GM23338 (cell line): Measurements from ENCODE around the gene CHRM1. TPM values are rescaled to one million over a fixed set of nuclear protein-coding genes. Genes with fewer than 3 reads are reported as not detected.

Source experiments
- CREB1 ChIP-seq: fragments of 250-450 bp; sonication (Bioruptor Pico); IDR thresholded peaks from 2 replicates; pipeline ENCODE4 v1.5.0; 2020; ENCODE audit warnings: low read depth, mild to moderate bottlenecking, moderate library complexity
- EZH2 ChIP-seq: fragments of 200-600 bp; sonication (generic); IDR thresholded peaks from one replicate; pipeline ENCODE4 v1.8.0; 2017; ENCODE audit warnings: antibody characterized with exemption, mild to moderate bottlenecking, low read depth; ENCODE audit not compliant: unreplicated experiment
- EZH2phosphoT487 ChIP-seq: fragments of 200-600 bp; sonication (generic); IDR thresholded peaks from one replicate; pipeline ENCODE4 v1.8.1; 2018; ENCODE audit warnings: antibody characterized with exemption; ENCODE audit not compliant: unreplicated experiment
- JUNB ChIP-seq: IDR thresholded peaks from one replicate; pipeline ENCODE4 v1.6.1; 2016; ENCODE audit warnings: antibody characterized with exemption; ENCODE audit not compliant: unreplicated experiment
- NANOG ChIP-seq: IDR thresholded peaks from 2 replicates; pipeline ENCODE4 v1.6.1; 2016; ENCODE audit warnings: antibody characterized with exemption, borderline replicate concordance
- POLR2AphosphoS5 ChIP-seq: IDR thresholded peaks from 2 replicates; pipeline ENCODE4 v1.6.1; 2016; ENCODE audit warnings: antibody characterized with exemption, low read depth
- STAT1 ChIP-seq: IDR thresholded peaks from one replicate; pipeline ENCODE4 v1.6.1; 2016; ENCODE audit warnings: antibody characterized with exemption; ENCODE audit not compliant: unreplicated experiment
- ZNF114 ChIP-seq: fragments of 250-450 bp; sonication (Bioruptor Pico); IDR thresholded peaks from 2 replicates; pipeline ENCODE4 v1.5.0; 2020; ENCODE audit warnings: mild to moderate bottlenecking, moderate library complexity
- ZNF331 ChIP-seq: fragments of 250-450 bp; sonication (Bioruptor Pico); IDR thresholded peaks from 2 replicates; pipeline ENCODE4 v1.5.0; 2020; ENCODE audit warnings: low read depth, mild to moderate bottlenecking, moderate library complexity
- ZNF462 ChIP-seq: fragments of 250-450 bp; sonication (Bioruptor Pico); IDR thresholded peaks from 2 replicates; pipeline ENCODE4 v1.5.0; 2020; ENCODE audit warnings: mild to moderate bottlenecking, moderate library complexity
- polyA plus RNA-seq: library from polyadenylated mRNA; unstranded; fragments of >200 nt; fragmentation: Nextera tagmentation; extraction: Ambion mirVana; gene quantifications from 2 replicates; pipeline ENCODE4 v1.2.1, GENCODE V29; 2016
- total RNA-seq: library from RNA; depleted of rRNA; stranded (reverse); fragments of >200 nt; shearing (Covaris generic); gene quantifications from 2 replicates; pipeline ENCODE4 v1.2.3, GENCODE V29; 2014
- TF ChIP-seq, protein P1 (sequence below): IDR thresholded peaks from one replicate; pipeline ENCODE4 v1.6.1; 2018; ENCODE audit warnings: antibody characterized with exemption; ENCODE audit not compliant: unreplicated experiment
- TF ChIP-seq, protein P2 (sequence below), 2 experiments: fragments of 200-600 bp in 1 of 2; sonication (generic) in 1 of 2; conservative IDR thresholded peaks; 2 replicates each; pipeline versions ENCODE4 v1.5.1 to v1.6.1; 2016 to 2017; ENCODE audit warnings: antibody characterized with exemption in 2 of 2, low read depth in 2 of 2, mild to moderate bottlenecking in 2 of 2, moderate library complexity in 1 of 2

CHRM1 gene
- total and polyA plus RNA-seq, 2 experiments from 2014 or later: 0.14 to 0.44 TPM

DNA sequence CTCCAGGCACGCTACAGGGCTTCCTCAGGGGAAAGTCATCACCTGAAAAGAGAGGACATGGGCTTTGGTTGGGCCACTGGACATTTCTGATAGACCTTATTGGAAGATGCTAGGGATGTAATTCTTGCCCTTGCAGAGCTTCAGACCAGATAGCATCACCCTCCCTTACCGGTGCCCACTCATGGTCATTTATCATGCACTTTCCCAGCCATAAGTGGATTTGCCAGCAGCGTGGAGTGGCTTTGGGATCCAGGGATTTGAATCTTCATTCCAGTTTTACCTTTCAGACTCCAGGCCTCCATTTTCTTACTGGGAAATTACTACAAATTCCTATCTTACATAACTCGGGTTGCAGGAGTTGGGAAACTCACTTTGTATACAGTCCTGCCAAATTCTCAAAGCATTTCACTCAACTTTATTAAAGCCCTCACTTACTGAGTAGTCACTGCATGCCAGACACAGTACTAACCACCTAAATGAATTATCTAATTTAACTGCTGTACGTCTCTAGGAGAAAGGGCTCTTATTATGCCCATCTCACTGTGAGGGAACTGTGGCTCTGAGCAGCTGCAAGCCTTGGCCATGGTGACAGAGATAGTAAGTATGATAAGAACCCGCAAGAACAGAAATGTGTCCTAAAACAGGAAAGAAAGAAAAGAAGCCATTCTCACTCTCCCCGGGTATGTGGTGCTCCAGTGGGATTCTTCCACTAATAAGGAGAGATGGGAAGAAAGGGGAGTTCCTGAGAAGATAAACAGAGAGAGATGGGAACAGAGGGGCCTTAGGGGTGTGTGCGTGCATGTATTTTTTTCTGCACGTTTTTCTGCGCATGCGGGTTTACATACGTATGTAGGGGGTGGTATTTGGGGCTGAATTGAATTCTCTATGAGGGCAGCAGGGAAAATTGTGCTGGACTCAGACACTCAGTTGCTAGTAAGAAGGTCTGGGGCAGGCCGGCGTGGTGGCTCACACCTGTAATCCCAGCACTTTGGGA, 9.7 kb downstream of the CHRM1 start (continued):
- TF ChIP-seq ZNF462 (no peak), ZNF114 (CRISPR knock-in tag) (no peak), ZNF331 (CRISPR knock-in tag) (no peak), POLR2AphosphoS5 (no peak), NANOG (no peak), STAT1 (no peak), CREB1 (CRISPR knock-in tag) (no peak), EZH2phosphoT487 (no peak), JUNB (no peak), EZH2 (no peak)
- TF ChIP-seq, protein P1, sequence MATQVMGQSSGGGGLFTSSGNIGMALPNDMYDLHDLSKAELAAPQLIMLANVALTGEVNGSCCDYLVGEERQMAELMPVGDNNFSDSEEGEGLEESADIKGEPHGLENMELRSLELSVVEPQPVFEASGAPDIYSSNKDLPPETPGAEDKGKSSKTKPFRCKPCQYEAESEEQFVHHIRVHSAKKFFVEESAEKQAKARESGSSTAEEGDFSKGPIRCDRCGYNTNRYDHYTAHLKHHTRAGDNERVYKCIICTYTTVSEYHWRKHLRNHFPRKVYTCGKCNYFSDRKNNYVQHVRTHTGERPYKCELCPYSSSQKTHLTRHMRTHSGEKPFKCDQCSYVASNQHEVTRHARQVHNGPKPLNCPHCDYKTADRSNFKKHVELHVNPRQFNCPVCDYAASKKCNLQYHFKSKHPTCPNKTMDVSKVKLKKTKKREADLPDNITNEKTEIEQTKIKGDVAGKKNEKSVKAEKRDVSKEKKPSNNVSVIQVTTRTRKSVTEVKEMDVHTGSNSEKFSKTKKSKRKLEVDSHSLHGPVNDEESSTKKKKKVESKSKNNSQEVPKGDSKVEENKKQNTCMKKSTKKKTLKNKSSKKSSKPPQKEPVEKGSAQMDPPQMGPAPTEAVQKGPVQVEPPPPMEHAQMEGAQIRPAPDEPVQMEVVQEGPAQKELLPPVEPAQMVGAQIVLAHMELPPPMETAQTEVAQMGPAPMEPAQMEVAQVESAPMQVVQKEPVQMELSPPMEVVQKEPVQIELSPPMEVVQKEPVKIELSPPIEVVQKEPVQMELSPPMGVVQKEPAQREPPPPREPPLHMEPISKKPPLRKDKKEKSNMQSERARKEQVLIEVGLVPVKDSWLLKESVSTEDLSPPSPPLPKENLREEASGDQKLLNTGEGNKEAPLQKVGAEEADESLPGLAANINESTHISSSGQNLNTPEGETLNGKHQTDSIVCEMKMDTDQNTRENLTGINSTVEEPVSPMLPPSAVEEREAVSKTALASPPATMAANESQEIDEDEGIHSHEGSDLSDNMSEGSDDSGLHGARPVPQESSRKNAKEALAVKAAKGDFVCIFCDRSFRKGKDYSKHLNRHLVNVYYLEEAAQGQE: no peak
- TF ChIP-seq, protein P2, sequence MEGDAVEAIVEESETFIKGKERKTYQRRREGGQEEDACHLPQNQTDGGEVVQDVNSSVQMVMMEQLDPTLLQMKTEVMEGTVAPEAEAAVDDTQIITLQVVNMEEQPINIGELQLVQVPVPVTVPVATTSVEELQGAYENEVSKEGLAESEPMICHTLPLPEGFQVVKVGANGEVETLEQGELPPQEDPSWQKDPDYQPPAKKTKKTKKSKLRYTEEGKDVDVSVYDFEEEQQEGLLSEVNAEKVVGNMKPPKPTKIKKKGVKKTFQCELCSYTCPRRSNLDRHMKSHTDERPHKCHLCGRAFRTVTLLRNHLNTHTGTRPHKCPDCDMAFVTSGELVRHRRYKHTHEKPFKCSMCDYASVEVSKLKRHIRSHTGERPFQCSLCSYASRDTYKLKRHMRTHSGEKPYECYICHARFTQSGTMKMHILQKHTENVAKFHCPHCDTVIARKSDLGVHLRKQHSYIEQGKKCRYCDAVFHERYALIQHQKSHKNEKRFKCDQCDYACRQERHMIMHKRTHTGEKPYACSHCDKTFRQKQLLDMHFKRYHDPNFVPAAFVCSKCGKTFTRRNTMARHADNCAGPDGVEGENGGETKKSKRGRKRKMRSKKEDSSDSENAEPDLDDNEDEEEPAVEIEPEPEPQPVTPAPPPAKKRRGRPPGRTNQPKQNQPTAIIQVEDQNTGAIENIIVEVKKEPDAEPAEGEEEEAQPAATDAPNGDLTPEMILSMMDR (conservative IDR thresholded peaks at IDR 0.05; ENCODE audit: low read depth in 2 of 2): no peak
